ENCODE data around the gene WDR74. TPM values are rescaled to one million over a fixed set of nuclear protein-coding genes. Genes with fewer than 3 reads are reported as not detected.

Gene WDR74
- total and polyA plus RNA-seq, 2 of the 13 experiments (the other 11 are each of a cell fraction or from before 2014, with no cell fraction given): 77.0 to 83.3 TPM

GRCh38 chr11:62804310-62805075 lies 34.9 kb downstream of the WDR74 start:
- TSS peak; percentile 66 for BruUV-seq (replicated peaks)
- H3K36me3 ChIP-seq (replicated peaks in 1 of 2; ENCODE audit: control insufficient read depth in 1 of 2, insufficient read depth in 2 of 2, low read length in 2 of 2): peaks cover 14 to 34% of the 10 kb centered on the region in 2 experiments
- FAIRE-seq (no peak), DNase-seq (ENCODE audit: low spot score) (no peak), ATAC-seq (peak; percentile 9; the same call in 2 of the 3 replicates)
- 5% methylated on average over 14 of the region's 14 CpGs for WGBS (ENCODE audit: low lambda C conversion rate)
- H3K4me1 ChIP-seq (ENCODE audit: insufficient read depth, low read length): peaks cover 23% of the 10 kb centered on the region
- in situ Hi-C loops (cut with HindIII; ENCODE audit: extremely low pct_ligation_motif_present, low pct_unique_long_range_greater_than_20kb) (no loop called here), intact Hi-C loops (cut with micrococcal nuclease; ENCODE audit: unreplicated experiment) (loop anchor here (1.0 to 2.0 kb wide), 2 partner anchors 18 to 27 kb away; partner anchors contain the start of gene TMEM179B)
- peak overlapping the region; percentile 86 to 97 (median 92) for H3K4me3 ChIP-seq (replicated peaks in 1 of 3; ENCODE audit: insufficient read depth in 1 of 3, low read depth in 2 of 3, low read length in 3 of 3)
- no peaks in the 10 kb centered on the region; a peak in 1 of 5 replicates for H3K27me3 ChIP-seq (ENCODE audit: control insufficient read depth in 1 of 2, insufficient read depth in 2 of 2, low read length in 2 of 2)
- peak overlapping the region; percentile 84 for H3K9ac ChIP-seq (ENCODE audit: insufficient read depth, low read depth, low read length)
- CTCF ChIA-PET (ENCODE audit: low intra/inter-chr PET ratio, low total read pairs): no interaction called here
- no peak for TF ChIP-seq ZMYM3 (CRISPR knock-in tag; IDR thresholded peaks at IDR 0.05)
- TF ChIP-seq ZNF367 (CRISPR knock-in tag; IDR thresholded peaks at IDR 0.05; ENCODE audit: borderline replicate concordance): no peak
- 0 out of 2 replicates have a peak, but pooled peaks have one; percentile 4 for TF ChIP-seq ZNF878 (CRISPR knock-in tag; IDR thresholded peaks at IDR 0.05)
- TF ChIP-seq FOXK1 (CRISPR knock-in tag; IDR thresholded peaks at IDR 0.05; ENCODE audit: borderline replicate concordance, low read depth): no peak
- no peak for TF ChIP-seq GLI4 (CRISPR knock-in tag; IDR thresholded peaks at IDR 0.05; ENCODE audit: borderline replicate concordance)
- TF ChIP-seq ZNF614 (CRISPR knock-in tag; IDR thresholded peaks at IDR 0.05; ENCODE audit: borderline replicate concordance): no peak
- no peak for TF ChIP-seq GABPA (IDR thresholded peaks at IDR 0.05; ENCODE audit: low read depth, low read length)
- peak; percentile 5; the same call in 1 of the 2 replicates for TF ChIP-seq GABPA (CRISPR knock-in tag; IDR thresholded peaks at IDR 0.05; ENCODE audit: low read depth)
- 0 out of 2 replicates have a peak, but pooled peaks have one; percentile 11 for TF ChIP-seq CENPBD1 (CRISPR knock-in tag; IDR thresholded peaks at IDR 0.05; ENCODE audit: borderline replicate concordance, low read depth)
- TF ChIP-seq ZFP90 (CRISPR knock-in tag; IDR thresholded peaks at IDR 0.05; ENCODE audit: borderline replicate concordance): 0 out of 2 replicates have a peak, but pooled peaks have one; percentile 13
- no peak for TF ChIP-seq JDP2 (CRISPR knock-in tag; IDR thresholded peaks at IDR 0.05; ENCODE audit: borderline replicate concordance)
- TF ChIP-seq FOXK2 (IDR thresholded peaks at IDR 0.05): no peak
- 0 out of 2 replicates have a peak, but pooled peaks have one; percentile 15 for TF ChIP-seq TEF (CRISPR knock-in tag; IDR thresholded peaks at IDR 0.05)
- TF ChIP-seq ZNF34 (CRISPR knock-in tag; IDR thresholded peaks at IDR 0.05; ENCODE audit: borderline replicate concordance): no peak
- no peak for TF ChIP-seq ZNF513 (CRISPR knock-in tag; conservative IDR thresholded peaks at IDR 0.05)
- H4K20me1 ChIP-seq (ENCODE audit: insufficient read depth, low read length): no peaks in the 10 kb centered on the region; the same call in 1 of the 2 replicates
- H3K27ac ChIP-seq (ENCODE audit: extremely low read length, insufficient read depth, low read length): peak overlapping the region; percentile 48
- peak overlapping the region; percentile 89 for H3K4me2 ChIP-seq (ENCODE audit: low read depth, low read length)
- no peaks in the 10 kb centered on the region for H3K9me3 ChIP-seq (ENCODE audit: low read length)
- POLR2A ChIA-PET: interaction anchor here (0.9 to 5.7 kb wide), 9 partner anchors 10 to 150 kb away, joined by 3 to 53 read pairs (median 4); partner anchors contain the start of genes STX5, TEX54, TMEM179B and WDR74
- peaks cover 18% of the 10 kb centered on the region for H3K79me2 ChIP-seq (ENCODE audit: insufficient read depth, low read length)
- no peak overlapping the region for H2AFZ ChIP-seq (ENCODE audit: low read length)

Measured in HepG2 (cell line).